ENCODE data around the gene ARL5C.

- no peak for TF ChIP-seq CTCF (IDR thresholded peaks at IDR 0.05)
- TF ChIP-seq EP300 (IDR thresholded peaks at IDR 0.05; ENCODE audit: low read depth) = no peak
- TF ChIP-seq POLR2A (IDR thresholded peaks at IDR 0.05) = no peak
- no peak for TF ChIP-seq POLR2AphosphoS5 (IDR thresholded peaks at IDR 0.05)
Observed at GRCh38 chr17:39155654-39156053, 10.3 kb downstream of the ARL5C start.
